22Rv1 (cell line): ENCODE measurements around the gene STXBP5L.
"Not testable (repeated sequence)": the region's sequence is repeated elsewhere in the genome, so short reads cannot be mapped to it uniquely, and the experiment has no call there.

Experiments
- H3K27ac ChIP-seq: fragments of 450-650 bp; 2 replicates; pipeline ENCODE4 v1.5.1; 2017
- ZFX ChIP-seq: fragments of 450-650 bp; IDR thresholded peaks from 2 replicates; pipeline ENCODE4 v1.6.1; 2017; ENCODE audit warnings: antibody characterized with exemption, borderline replicate concordance
- TF ChIP-seq, protein P1 (sequence below): fragments of 450-650 bp; IDR thresholded peaks from 2 replicates; pipeline ENCODE4 v1.5.1; 2017; ENCODE audit warnings: mild to moderate bottlenecking

STXBP5L gene

GRCh38 chr3:121436074-121436473 is 528.1 kb downstream of the STXBP5L start:
- TF ChIP-seq, protein P1, sequence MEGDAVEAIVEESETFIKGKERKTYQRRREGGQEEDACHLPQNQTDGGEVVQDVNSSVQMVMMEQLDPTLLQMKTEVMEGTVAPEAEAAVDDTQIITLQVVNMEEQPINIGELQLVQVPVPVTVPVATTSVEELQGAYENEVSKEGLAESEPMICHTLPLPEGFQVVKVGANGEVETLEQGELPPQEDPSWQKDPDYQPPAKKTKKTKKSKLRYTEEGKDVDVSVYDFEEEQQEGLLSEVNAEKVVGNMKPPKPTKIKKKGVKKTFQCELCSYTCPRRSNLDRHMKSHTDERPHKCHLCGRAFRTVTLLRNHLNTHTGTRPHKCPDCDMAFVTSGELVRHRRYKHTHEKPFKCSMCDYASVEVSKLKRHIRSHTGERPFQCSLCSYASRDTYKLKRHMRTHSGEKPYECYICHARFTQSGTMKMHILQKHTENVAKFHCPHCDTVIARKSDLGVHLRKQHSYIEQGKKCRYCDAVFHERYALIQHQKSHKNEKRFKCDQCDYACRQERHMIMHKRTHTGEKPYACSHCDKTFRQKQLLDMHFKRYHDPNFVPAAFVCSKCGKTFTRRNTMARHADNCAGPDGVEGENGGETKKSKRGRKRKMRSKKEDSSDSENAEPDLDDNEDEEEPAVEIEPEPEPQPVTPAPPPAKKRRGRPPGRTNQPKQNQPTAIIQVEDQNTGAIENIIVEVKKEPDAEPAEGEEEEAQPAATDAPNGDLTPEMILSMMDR, result no peak
- no peak for TF ChIP-seq ZFX
- H3K27ac ChIP-seq, result peak overlapping the region; percentile 19; the same call in 1 of the 2 replicates

DNA sequence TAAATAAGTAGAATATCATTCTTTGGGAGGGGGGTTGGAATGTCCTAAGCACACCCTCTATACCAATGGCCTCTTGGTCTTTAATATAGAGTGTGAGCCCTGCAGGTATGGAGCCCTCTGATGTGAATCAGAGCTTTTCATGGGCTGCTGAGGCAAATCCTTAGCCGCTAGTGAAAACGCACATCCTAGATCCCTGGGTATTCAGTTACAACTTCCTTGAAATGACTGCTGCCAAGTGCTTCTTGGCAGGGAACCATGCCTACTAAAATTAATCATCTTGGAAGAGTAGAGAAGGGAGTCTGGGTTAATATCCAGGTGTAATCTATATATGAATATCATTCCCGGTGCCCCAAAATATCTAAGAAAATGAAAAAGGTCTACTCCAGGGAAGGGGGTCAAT is 528.6 kb downstream of the STXBP5L start:
- H3K27ac ChIP-seq, result peak overlapping the region; percentile 19; the same call in 1 of the 2 replicates
- TF ChIP-seq, protein P1, result no peak
- TF ChIP-seq ZFX, result no peak

DNA sequence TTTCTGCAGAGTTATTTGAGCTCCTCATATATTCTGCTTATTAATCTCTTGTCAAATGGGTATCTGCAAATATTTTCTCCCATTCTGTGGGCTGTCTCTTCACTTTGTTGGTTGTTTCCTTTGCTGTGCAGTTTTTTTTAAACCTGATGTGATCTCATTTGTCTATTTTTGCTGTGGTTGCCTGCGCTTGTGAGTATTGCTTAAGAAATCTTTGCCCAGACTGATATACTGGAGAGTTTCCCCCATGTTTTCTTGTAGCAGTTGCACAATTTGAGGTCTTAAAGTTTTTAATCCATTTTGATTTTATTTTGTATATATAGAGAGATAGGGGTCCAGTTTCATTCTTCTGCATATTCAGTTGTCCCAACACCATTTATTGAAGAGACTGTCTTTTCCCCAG is 535.5 kb downstream of the STXBP5L start:
- H3K27ac ChIP-seq, result no peak overlapping the region
- TF ChIP-seq, protein P1, result no peak
- TF ChIP-seq ZFX, result no peak

- H3K27ac ChIP-seq, result not testable (repeated sequence)
Observed at GRCh38 chr3:121451752-121452151, 543.7 kb downstream of the STXBP5L start.

DNA sequence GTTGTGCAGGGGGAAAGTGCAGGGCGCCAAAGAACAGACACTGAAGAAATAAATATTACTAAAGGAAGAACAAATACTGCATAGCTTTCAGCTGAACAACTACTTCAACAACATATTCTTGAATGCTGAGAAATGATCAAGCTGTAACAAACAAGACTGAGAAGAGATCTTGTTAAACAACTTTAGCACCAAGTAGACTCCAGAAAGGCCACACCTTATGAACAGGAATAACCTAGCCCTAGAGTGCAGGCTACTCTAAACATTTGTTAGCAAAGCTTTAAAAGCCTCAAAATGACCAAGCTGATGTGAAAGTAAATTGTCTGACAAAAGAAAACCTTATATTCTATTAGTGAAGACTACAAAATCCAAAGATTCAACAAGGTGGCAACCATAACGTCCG is 554.6 kb downstream of the STXBP5L start:
- no peak overlapping the region for H3K27ac ChIP-seq
- TF ChIP-seq, protein P1, result no peak

DNA sequence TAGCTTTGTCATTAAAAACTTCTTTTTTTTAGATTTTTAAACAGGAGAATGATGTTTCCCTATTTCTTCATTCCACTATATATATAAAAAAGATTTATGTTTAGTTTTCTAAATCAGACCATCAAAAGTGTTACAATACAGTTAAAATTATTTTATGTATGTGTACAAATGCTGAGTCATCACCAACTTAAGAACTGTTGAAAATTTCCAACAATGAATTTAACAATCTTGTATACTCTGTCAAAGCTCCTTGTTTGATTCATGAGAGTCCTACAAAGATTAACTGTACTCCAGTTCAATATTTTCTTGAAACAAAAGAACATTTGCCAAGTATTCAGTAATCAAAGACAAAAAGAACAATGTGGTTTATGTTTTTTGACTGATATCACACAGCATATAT is 555.7 kb downstream of the STXBP5L start:
- H3K27ac ChIP-seq, result no peak overlapping the region
- TF ChIP-seq ZFX, result no peak
- TF ChIP-seq, protein P1, result no peak

DNA sequence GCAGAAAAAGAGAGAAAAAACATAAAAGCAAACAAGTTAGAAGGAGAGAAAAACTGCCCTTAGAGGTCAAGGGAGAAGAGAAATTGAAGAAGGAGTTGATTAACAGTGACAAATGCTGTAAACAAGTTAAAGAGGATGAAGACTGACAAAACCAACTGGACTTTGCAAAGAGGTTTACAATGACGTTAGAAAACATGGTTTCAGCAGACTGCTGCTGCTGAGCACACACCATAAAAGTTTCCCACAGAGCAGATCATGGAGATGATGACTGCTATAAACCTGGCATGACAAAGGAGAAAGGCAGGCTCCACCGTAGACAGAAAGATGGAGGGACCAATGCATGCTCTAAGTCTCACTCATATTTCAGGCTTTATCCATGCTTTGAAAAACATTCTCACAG is 559.1 kb downstream of the STXBP5L start:
- no peak overlapping the region for H3K27ac ChIP-seq

DNA sequence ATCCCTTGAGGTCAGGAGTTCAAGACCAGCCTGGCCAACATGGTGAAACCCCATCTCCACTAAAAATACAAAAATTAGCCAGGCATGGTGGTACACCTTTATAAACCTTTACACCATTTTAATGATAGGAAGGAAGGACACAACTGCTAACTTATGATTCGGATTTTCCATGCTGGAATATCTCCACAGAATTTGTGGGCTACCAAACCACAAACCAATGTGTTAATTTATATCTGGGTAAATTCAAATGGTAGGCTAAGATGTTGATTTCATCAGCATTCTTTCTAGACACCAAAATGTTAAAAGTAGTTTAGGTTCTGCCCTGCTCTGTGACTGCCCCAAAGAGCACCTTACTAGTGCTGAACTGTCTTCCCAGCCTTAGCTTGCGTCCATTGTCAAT is 565.0 kb downstream of the STXBP5L start:
- no peak overlapping the region for H3K27ac ChIP-seq
- TF ChIP-seq, protein P1, result no peak
- no peak for TF ChIP-seq ZFX

More for the DNA sequence above, 559.1 kb downstream of the STXBP5L start:
- no peak for TF ChIP-seq ZFX
- TF ChIP-seq, protein P1, result no peak
